Smooth muscle cell (in vitro differentiated cells): ENCODE measurements around the gene ABCG2. TPM values are rescaled to one million over a fixed set of nuclear protein-coding genes. Genes with fewer than 3 reads are reported as not detected.
A peak's percentile ranks its signal among the peaks of the same experiment; 100 is the strongest.

Experiments used
- DNase-seq: peaks from one replicate; lab custom pipeline; 2025; ENCODE audit not compliant: unreplicated experiment; lab: John Stamatoyannopoulos, UW
- H2AFZ ChIP-seq: fragments of 200-600 bp; sonication (generic); 2 replicates; pipeline ENCODE4 v1.6.0; 2016; ENCODE audit warnings: antibody characterized with exemption, low read depth, mild to moderate bottlenecking
- H3F3A ChIP-seq: fragments of 200-600 bp; sonication (generic); 2 replicates; pipeline ENCODE4 v1.6.0; 2017; ENCODE audit warnings: antibody characterized with exemption, low read depth
- H3K27ac ChIP-seq: fragments of 200-600 bp; sonication (generic); 2 replicates; pipeline ENCODE4 v1.5.1; 2016; ENCODE audit warnings: low read depth, mild to moderate bottlenecking
- H3K27me3 ChIP-seq: fragments of 200-600 bp; sonication (generic); 2 replicates; pipeline ENCODE4 v1.6.1; 2016; ENCODE audit warnings: low read depth, mild to moderate bottlenecking
- H3K36me3 ChIP-seq: fragments of 200-600 bp; sonication (generic); 2 replicates; pipeline ENCODE4 v1.5.1; 2016; ENCODE audit warnings: low read depth
- H3K4me1 ChIP-seq: fragments of 200-600 bp; sonication (generic); 2 replicates; pipeline ENCODE4 v1.5.1; 2016; ENCODE audit warnings: low read depth
- H3K4me2 ChIP-seq: fragments of 200-600 bp; sonication (generic); 2 replicates; pipeline ENCODE4 v1.6.0; 2016; ENCODE audit warnings: mild to moderate bottlenecking
- H3K4me3 ChIP-seq: fragments of 200-600 bp; sonication (generic); 2 replicates; pipeline ENCODE4 v1.5.1; 2016; ENCODE audit warnings: mild to moderate bottlenecking
- H3K79me2 ChIP-seq: fragments of 200-600 bp; sonication (generic); 2 replicates; pipeline ENCODE4 v1.6.0; 2016; ENCODE audit warnings: low read depth, mild to moderate bottlenecking
- H3K9ac ChIP-seq: fragments of 200-600 bp; sonication (generic); 2 replicates; pipeline ENCODE4 v1.6.0; 2016; ENCODE audit warnings: low read depth
- H3K9me3 ChIP-seq: fragments of 200-600 bp; sonication (generic); replicated peaks from 2 replicates; pipeline ENCODE4 v1.5.1; 2016; ENCODE audit warnings: low read depth
- H4K20me1 ChIP-seq: fragments of 200-600 bp; sonication (generic); 2 replicates; pipeline ENCODE4 v1.6.0; 2016; ENCODE audit warnings: low read depth
- CTCF ChIP-seq: fragments of 200-600 bp; sonication (generic); IDR thresholded peaks from 2 replicates; pipeline ENCODE4 v1.5.1; 2017; ENCODE audit warnings: borderline replicate concordance, mild to moderate bottlenecking, antibody characterized with exemption; ENCODE audit not compliant: insufficient read depth, poor library complexity, severe bottlenecking
- WGBS: methylation state at CpG from one replicate; pipeline ENCODE4 v1.1.7; 2016; ENCODE audit warnings: low lambda C conversion rate; 5-methylcytosine and 5-hydroxymethylcytosine counted together
- polyA plus RNA-seq: library from polyadenylated mRNA; unstranded; fragments of >200 nt; fragmentation: Nextera tagmentation; extraction: Ambion mirVana; gene quantifications from 2 replicates; pipeline ENCODE4 v1.2.1, GENCODE V29; 2016
- total RNA-seq: library from RNA; depleted of rRNA; stranded (reverse); fragments of >200 nt; gene quantifications from 2 replicates; pipeline ENCODE4 v1.2.3, GENCODE V29; 2014

Gene ABCG2
- total and polyA plus RNA-seq, 2 experiments from 2014 or later, result 0.42 to 2.5 TPM

- no peak overlapping the region for H3K4me3 ChIP-seq
- no peaks in the 10 kb centered on the region for H4K20me1 ChIP-seq
- peaks cover 16% of the 10 kb centered on the region for H3K36me3 ChIP-seq
- no peak overlapping the region for H3K9ac ChIP-seq
- no peak for TF ChIP-seq CTCF
- no peak for DNase-seq
- H3K4me2 ChIP-seq, result no peak overlapping the region
- H3K27ac ChIP-seq, result no peak overlapping the region
- H3K79me2 ChIP-seq, result no peaks in the 10 kb centered on the region
- no peak overlapping the region for H2AFZ ChIP-seq
- no peaks in the 10 kb centered on the region for H3K4me1 ChIP-seq
- no peaks in the 10 kb centered on the region for H3F3A ChIP-seq
- 54% methylated on average over 2 of the region's 2 CpGs for WGBS
- H3K27me3 ChIP-seq, result no peaks in the 10 kb centered on the region
- H3K9me3 ChIP-seq, result no peaks in the 10 kb centered on the region
Measured at GRCh38 chr4:88060431-88060830, 98.0 kb downstream of the ABCG2 start.

- H4K20me1 ChIP-seq, result no peaks in the 10 kb centered on the region
- no peak for TF ChIP-seq CTCF
- no peaks in the 10 kb centered on the region for H3K79me2 ChIP-seq
- no peaks in the 10 kb centered on the region for H3K27me3 ChIP-seq
- peaks cover 16% of the 10 kb centered on the region for H3K36me3 ChIP-seq
- no peak overlapping the region for H2AFZ ChIP-seq
- no peaks in the 10 kb centered on the region for H3K4me1 ChIP-seq
- no peaks in the 10 kb centered on the region for H3F3A ChIP-seq
- no peak overlapping the region for H3K4me3 ChIP-seq
- DNase-seq, result no peak
- H3K4me2 ChIP-seq, result no peak overlapping the region
- no peak overlapping the region for H3K27ac ChIP-seq
- H3K9me3 ChIP-seq, result no peaks in the 10 kb centered on the region
- no peak overlapping the region for H3K9ac ChIP-seq
- WGBS, result 76% methylated on average over 2 of the region's 2 CpGs
Measured at GRCh38 chr4:88059766-88060165, 98.7 kb downstream of the ABCG2 start.

GRCh38 chr4:88058295-88058694, 100.1 kb downstream of the ABCG2 start:
- no peaks in the 10 kb centered on the region for H3K4me1 ChIP-seq
- TF ChIP-seq CTCF, result no peak
- H3K79me2 ChIP-seq, result no peaks in the 10 kb centered on the region
- H2AFZ ChIP-seq, result no peak overlapping the region
- no peak for DNase-seq
- H3F3A ChIP-seq, result no peaks in the 10 kb centered on the region
- H4K20me1 ChIP-seq, result no peaks in the 10 kb centered on the region
- no peaks in the 10 kb centered on the region for H3K9me3 ChIP-seq
- no peak overlapping the region for H3K27ac ChIP-seq
- H3K4me2 ChIP-seq, result no peak overlapping the region
- peaks cover 13% of the 10 kb centered on the region for H3K36me3 ChIP-seq
- no peaks in the 10 kb centered on the region for H3K27me3 ChIP-seq
- WGBS, result 97% methylated on average over 3 of the region's 3 CpGs
- H3K4me3 ChIP-seq, result no peak overlapping the region
- H3K9ac ChIP-seq, result no peak overlapping the region

GRCh38 chr4:88054901-88055300, 103.5 kb downstream of the ABCG2 start:
- no peaks in the 10 kb centered on the region for H3K27me3 ChIP-seq
- H3F3A ChIP-seq, result no peaks in the 10 kb centered on the region
- no peak overlapping the region for H3K27ac ChIP-seq
- H3K36me3 ChIP-seq, result no peaks in the 10 kb centered on the region
- TF ChIP-seq CTCF, result peak; percentile 41
- no peak overlapping the region for H3K9ac ChIP-seq
- H3K4me1 ChIP-seq, result no peaks in the 10 kb centered on the region
- no peaks in the 10 kb centered on the region for H3K79me2 ChIP-seq
- WGBS, result 97% methylated on average over 3 of the region's 3 CpGs
- no peak overlapping the region for H3K4me3 ChIP-seq
- no peaks in the 10 kb centered on the region for H4K20me1 ChIP-seq
- H2AFZ ChIP-seq, result no peak overlapping the region
- H3K9me3 ChIP-seq, result no peaks in the 10 kb centered on the region
- no peak overlapping the region for H3K4me2 ChIP-seq
- no peak for DNase-seq
